DMS79 treated with DMSO at 0.1 percent for 48 hours (cell line): ENCODE results near the gene MTFMT.
A peak's percentile ranks its signal among the peaks of the same experiment; 100 is the strongest.
"Not testable (repeated sequence)": the region's sequence is repeated elsewhere in the genome, so short reads cannot be mapped to it uniquely, and the experiment has no call there.

Experiments
- DNase-seq: peaks from one replicate; lab custom pipeline; 2025; lab: John Stamatoyannopoulos, UW

The MTFMT gene

GRCh38 chr15:65038836-65039235 is 9.4 kb upstream of the MTFMT start:
- no peak for DNase-seq

- DNase-seq: no peak
These were observed 9.0 kb upstream of the MTFMT start for GRCh38 chr15:65038428-65038827.

GRCh38 chr15:65037309-65037708 is 7.9 kb upstream of the MTFMT start:
- DNase-seq: no peak

GRCh38 chr15:65034719-65035118 is 5.3 kb upstream of the MTFMT start:
- no peak for DNase-seq

- DNase-seq: no peak
These were observed 4.3 kb upstream of the MTFMT start for GRCh38 chr15:65033659-65034269.

GRCh38 chr15:65032801-65033537 is 3.5 kb upstream of the MTFMT start:
- no peak for DNase-seq

- no peak for DNase-seq
These were observed 333 bp upstream of the MTFMT start for GRCh38 chr15:65029736-65030208.

GRCh38 chr15:65028338-65028737 is 1.1 kb downstream of the MTFMT start:
- no peak for DNase-seq

- DNase-seq: no peak
These were observed 1.8 kb downstream of the MTFMT start for GRCh38 chr15:65027593-65027992.

GRCh38 chr15:65026756-65027155 is 2.7 kb downstream of the MTFMT start:
- no peak for DNase-seq

GRCh38 chr15:65021488-65021887 is 8.0 kb downstream of the MTFMT start:
- DNase-seq: no peak

GRCh38 chr15:65020419-65020818 is 9.0 kb downstream of the MTFMT start:
- DNase-seq: no peak

- DNase-seq: not testable (repeated sequence)
These were observed 18.2 kb downstream of the MTFMT start for GRCh38 chr15:65011198-65011597.

GRCh38 chr15:65008983-65009382 is 20.5 kb downstream of the MTFMT start:
- no peak for DNase-seq

GRCh38 chr15:65006876-65007275 is 22.6 kb downstream of the MTFMT start:
- no peak for DNase-seq

GRCh38 chr15:65004993-65005392 is 24.4 kb downstream of the MTFMT start:
- no peak for DNase-seq

- DNase-seq: no peak
These were observed 31.6 kb downstream of the MTFMT start for GRCh38 chr15:64997745-64998375.

GRCh38 chr15:64997066-64997465 is 32.4 kb downstream of the MTFMT start:
- no peak for DNase-seq

- no peak for DNase-seq
These were observed 36.1 kb downstream of the MTFMT start for GRCh38 chr15:64993290-64993689.

- no peak for DNase-seq
These were observed 37.8 kb downstream of the MTFMT start for GRCh38 chr15:64991536-64992135.

- DNase-seq: no peak
These were observed 39.3 kb downstream of the MTFMT start for GRCh38 chr15:64990168-64990470.

- DNase-seq: peak; percentile 59
These were observed 39.8 kb downstream of the MTFMT start, which contains the start of gene SPG21 for GRCh38 chr15:64989416-64990167. Gene SPG21, minus strand, starts transcription at chr15:64989914. Its CDS starts 6,345 bp downstream, at chr15:64983569.
